ENCODE measurements around the gene NME7. TPM values are rescaled to one million over a fixed set of nuclear protein-coding genes. Genes with fewer than 3 reads are reported as not detected.

NME7 gene
- total RNA-seq: 8.3 and 30.4 TPM in 2 replicates

GRCh38 chr1:169367686-169368405, at the start of gene NME7, which contains the start of gene BLZF1:
Gene NME7 (minus strand): TSS chr1:169367797. CDS start chr1:169367710, 87 bp downstream.
Gene BLZF1 (plus strand): TSS chr1:169368195. CDS start chr1:169369523, 1,328 bp downstream.

GRCh38 chr1:169106095-169106920, 261.3 kb downstream of the NME7 start, which contains the start of gene ATP1B1:
Gene ATP1B1 (plus strand): TSS chr1:169106690. CDS start chr1:169106830, 140 bp downstream.

Other genes starting within 250 kb of the NME7 start
- gene BLZF1, start 398 bp upstream of the NME7 start, total RNA-seq: 26.6 and 35.4 TPM in 2 replicates
- 0.21 and 0.24 TPM in 2 replicates for gene CCDC181, start 59.7 kb upstream of the NME7 start, total RNA-seq
- gene SLC19A2, start 118.1 kb upstream of the NME7 start, total RNA-seq: 17.5 and 18.6 TPM in 2 replicates
- gene F5, start 218.7 kb upstream of the NME7 start, total RNA-seq: not detected in 2 replicates